ENCODE measurements around the gene SPRR2A. TPM values are rescaled to one million over a fixed set of nuclear protein-coding genes. Genes with fewer than 3 reads are reported as not detected.
"Not testable (repeated sequence)": the region's sequence is repeated elsewhere in the genome, so short reads cannot be mapped to it uniquely, and the experiment has no call there.

SPRR2A gene
- total and polyA plus RNA-seq, 4 donors: not detected

GRCh38 chr1:153070243-153070642 lies 12.9 kb upstream of the SPRR2A start:
- WGBS (ENCODE audit: insufficient coverage): no CpG with 5 or more reads among the region's 2 CpGs
- H3K4me3 ChIP-seq (ENCODE audit: low read depth, low read length): no peak overlapping the region
- no peak overlapping the region for H3K27ac ChIP-seq (ENCODE audit: low read depth, low read length)
- no peaks in the 10 kb centered on the region for H3K4me1 ChIP-seq (ENCODE audit: control insufficient read depth, insufficient read depth, low read length)
- H3K36me3 ChIP-seq (ENCODE audit: control insufficient read depth, insufficient read depth, low read length): no peaks in the 10 kb centered on the region
- no peaks in the 10 kb centered on the region for H3K9me3 ChIP-seq (ENCODE audit: control insufficient read depth, insufficient read depth, low read length)
- DNase-seq (ENCODE audit: low read depth in 4 of 6, low spot score in 6 of 6): no peak
- H3K27me3 ChIP-seq (ENCODE audit: control insufficient read depth, insufficient read depth, low read length): no peaks in the 10 kb centered on the region

- no peaks in the 10 kb centered on the region for H3K4me1 ChIP-seq (ENCODE audit: control insufficient read depth, insufficient read depth, low read length)
- no peak for DNase-seq (ENCODE audit: low read depth in 4 of 6, low spot score in 6 of 6)
- no peak overlapping the region for H3K4me3 ChIP-seq (ENCODE audit: low read depth, low read length)
- no peaks in the 10 kb centered on the region for H3K9me3 ChIP-seq (ENCODE audit: control insufficient read depth, insufficient read depth, low read length)
- no peaks in the 10 kb centered on the region for H3K36me3 ChIP-seq (ENCODE audit: control insufficient read depth, insufficient read depth, low read length)
- H3K27me3 ChIP-seq (ENCODE audit: control insufficient read depth, insufficient read depth, low read length): no peaks in the 10 kb centered on the region
- no peak overlapping the region for H3K27ac ChIP-seq (ENCODE audit: low read depth, low read length)
- WGBS (ENCODE audit: insufficient coverage): 94% methylated on average over 3 of the region's 6 CpGs
Measured at GRCh38 chr1:153058826-153059784, 1.8 kb upstream of the SPRR2A start.

DNA sequence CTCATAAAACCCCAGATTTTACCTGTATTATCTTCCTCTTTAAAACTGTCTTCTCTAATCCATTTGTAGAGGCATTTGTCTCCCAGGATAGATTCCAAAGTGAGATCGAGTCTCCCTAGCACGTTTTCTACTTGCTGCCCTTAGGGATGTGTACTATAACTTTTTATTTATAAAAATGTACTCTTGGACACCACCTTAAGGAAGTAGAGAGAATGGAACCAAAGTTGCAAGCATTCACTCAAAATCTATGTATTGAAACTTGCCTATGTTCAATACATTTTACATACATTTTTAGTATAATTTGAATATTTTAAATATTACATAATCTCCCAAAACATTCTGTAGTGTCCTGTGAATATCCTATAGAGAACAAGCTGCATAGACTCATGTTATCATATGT lies 842 bp upstream of the SPRR2A start:
- no peaks in the 10 kb centered on the region for H3K36me3 ChIP-seq (ENCODE audit: control insufficient read depth, insufficient read depth, low read length)
- DNase-seq (ENCODE audit: low read depth in 4 of 6, low spot score in 6 of 6): no peak
- H3K4me1 ChIP-seq (ENCODE audit: control insufficient read depth, insufficient read depth, low read length): no peaks in the 10 kb centered on the region
- no peak overlapping the region for H3K27ac ChIP-seq (ENCODE audit: low read depth, low read length)
- no peak overlapping the region for H3K4me3 ChIP-seq (ENCODE audit: low read depth, low read length)
- no peaks in the 10 kb centered on the region for H3K27me3 ChIP-seq (ENCODE audit: control insufficient read depth, insufficient read depth, low read length)
- WGBS (ENCODE audit: insufficient coverage): no CpG with 5 or more reads among the region's 2 CpGs
- H3K9me3 ChIP-seq (ENCODE audit: control insufficient read depth, insufficient read depth, low read length): no peaks in the 10 kb centered on the region

GRCh38 chr1:153056111-153056510 lies 1.2 kb downstream of the SPRR2A start:
- not testable (repeated sequence) for H3K27me3 ChIP-seq (ENCODE audit: control insufficient read depth, insufficient read depth, low read length); H3K4me1 ChIP-seq (ENCODE audit: control insufficient read depth, insufficient read depth, low read length); H3K9me3 ChIP-seq (ENCODE audit: control insufficient read depth, insufficient read depth, low read length); H3K27ac ChIP-seq (ENCODE audit: low read depth, low read length); DNase-seq (ENCODE audit: low read depth in 4 of 6, low spot score in 6 of 6); H3K4me3 ChIP-seq (ENCODE audit: low read depth, low read length); H3K36me3 ChIP-seq (ENCODE audit: control insufficient read depth, insufficient read depth, low read length)
- 75% methylated on average over 3 of the region's 3 CpGs for WGBS (ENCODE audit: insufficient coverage)

DNA sequence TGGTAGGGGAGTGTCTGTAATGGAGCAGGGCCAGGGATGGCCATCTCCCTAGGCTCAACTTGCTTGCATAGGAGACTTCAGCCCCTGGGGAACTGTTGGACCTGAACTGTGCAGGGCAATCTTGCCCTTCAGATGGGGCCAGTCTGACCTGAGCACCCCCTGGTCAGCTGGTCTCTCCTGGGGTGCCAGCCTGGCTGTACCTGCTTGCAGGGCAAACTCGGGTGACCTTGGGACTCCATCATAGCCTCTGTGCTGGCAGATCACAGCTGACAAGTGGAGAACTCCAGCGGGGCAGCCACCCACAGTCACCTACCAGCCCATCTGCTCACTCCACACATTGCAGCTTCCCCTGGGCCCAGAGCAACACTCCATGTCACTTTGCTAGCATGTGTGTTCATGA lies 8.1 kb downstream of the SPRR2A start:
- no peaks in the 10 kb centered on the region for H3K36me3 ChIP-seq (ENCODE audit: control insufficient read depth, insufficient read depth, low read length)
- no peaks in the 10 kb centered on the region for H3K27me3 ChIP-seq (ENCODE audit: control insufficient read depth, insufficient read depth, low read length)
- no peaks in the 10 kb centered on the region for H3K9me3 ChIP-seq (ENCODE audit: control insufficient read depth, insufficient read depth, low read length)
- H3K27ac ChIP-seq (ENCODE audit: low read depth, low read length): no peak overlapping the region
- DNase-seq (ENCODE audit: low read depth in 4 of 6, low spot score in 6 of 6): no peak
- H3K4me3 ChIP-seq (ENCODE audit: low read depth, low read length): no peak overlapping the region
- no peaks in the 10 kb centered on the region for H3K4me1 ChIP-seq (ENCODE audit: control insufficient read depth, insufficient read depth, low read length)
- WGBS (ENCODE audit: insufficient coverage): 97% methylated on average over 2 of the region's 2 CpGs

DNA sequence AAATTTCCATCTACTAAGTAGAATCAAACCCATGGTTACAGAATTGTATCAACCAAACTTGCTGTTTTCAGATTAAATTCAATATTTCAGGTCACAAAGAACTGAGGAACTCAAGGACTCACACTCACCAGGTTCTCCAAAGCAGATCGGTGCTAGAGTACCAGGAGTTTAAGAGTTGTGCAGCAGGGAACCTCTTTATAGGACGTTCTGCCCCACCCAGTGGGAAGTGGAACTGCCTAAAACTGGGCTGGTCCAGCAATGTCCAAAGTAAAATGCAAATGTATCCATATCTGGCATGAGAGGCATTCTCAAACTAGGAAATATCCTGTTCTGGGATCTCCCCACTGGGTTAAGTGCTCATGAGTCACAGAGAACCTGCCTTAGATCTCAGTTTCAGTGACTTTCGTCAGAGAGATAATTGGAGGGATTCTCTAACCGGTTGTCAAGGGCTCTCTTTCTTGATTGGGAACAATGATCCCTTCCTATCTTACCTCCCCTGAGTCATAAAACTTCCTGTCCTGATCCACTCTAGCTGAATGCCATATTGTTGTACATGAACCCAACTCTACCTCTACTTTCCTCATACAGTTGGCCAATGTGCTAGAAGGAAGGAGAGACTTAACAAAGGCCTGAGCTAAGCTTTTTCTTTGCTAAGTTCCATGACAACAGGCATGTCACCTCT lies 16.2 kb downstream of the SPRR2A start, which contains the start of gene SPRR2D:
Gene SPRR2D (minus strand): TSS at position 171 of the 682 bp plus-strand sequence. CDS start 774 bp downstream, outside the sequence.
- Histone ChIP-seq H3K4me3 (ENCODE audit: low read depth, low read length) (no peak within 1 kb of the TSS), H3K9me3 (ENCODE audit: control insufficient read depth, insufficient read depth, low read length) (no peaks in the 10 kb centered on the region), H3K27me3 (ENCODE audit: control insufficient read depth, insufficient read depth, low read length) (no peaks in the 10 kb centered on the region), H3K36me3 (ENCODE audit: control insufficient read depth, insufficient read depth, low read length) (no peaks in the 10 kb centered on the region), H3K4me1 (ENCODE audit: control insufficient read depth, insufficient read depth, low read length) (no peaks in the 10 kb centered on the region), H3K27ac (ENCODE audit: low read depth, low read length) (no peak within 1 kb of the TSS)
- WGBS (ENCODE audit: insufficient coverage): 90% methylated on average over 2 of the region's 4 CpGs
- DNase-seq (ENCODE audit: low read depth in 4 of 6, low spot score in 6 of 6): no peak

DNA sequence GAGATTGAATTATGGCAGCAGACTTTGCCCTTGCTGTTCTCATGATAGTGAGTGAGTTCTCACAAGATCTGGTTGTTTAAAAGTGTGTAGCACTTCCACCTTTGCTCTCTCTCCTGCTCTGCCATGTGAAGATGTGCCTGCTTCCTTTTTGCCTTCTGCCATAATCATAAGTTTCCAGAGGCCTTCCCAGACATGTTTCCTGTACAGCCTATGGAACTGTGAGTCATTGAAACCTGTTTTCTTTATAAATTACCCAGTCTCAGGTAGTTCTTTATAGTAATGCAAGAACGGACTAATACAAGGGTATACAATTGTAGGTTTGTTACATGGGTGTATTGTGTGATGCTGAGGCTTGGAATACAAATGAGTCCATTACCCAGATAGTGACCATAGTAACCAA lies 22.1 kb downstream of the SPRR2A start:
- WGBS (ENCODE audit: insufficient coverage): no CpG with 5 or more reads among the region's 1 CpG
- Histone ChIP-seq H3K9me3 (ENCODE audit: control insufficient read depth, insufficient read depth, low read length) (no peaks in the 10 kb centered on the region), H3K27ac (ENCODE audit: low read depth, low read length) (no peak overlapping the region), H3K27me3 (ENCODE audit: control insufficient read depth, insufficient read depth, low read length) (no peaks in the 10 kb centered on the region), H3K4me1 (ENCODE audit: control insufficient read depth, insufficient read depth, low read length) (no peaks in the 10 kb centered on the region), H3K4me3 (ENCODE audit: low read depth, low read length) (no peak overlapping the region), H3K36me3 (ENCODE audit: control insufficient read depth, insufficient read depth, low read length) (no peaks in the 10 kb centered on the region)
- no peak for DNase-seq (ENCODE audit: low read depth in 4 of 6, low spot score in 6 of 6)

- no peaks in the 10 kb centered on the region for H3K27me3 ChIP-seq (ENCODE audit: control insufficient read depth, insufficient read depth, low read length)
- no peaks in the 10 kb centered on the region for H3K9me3 ChIP-seq (ENCODE audit: control insufficient read depth, insufficient read depth, low read length)
- H3K36me3 ChIP-seq (ENCODE audit: control insufficient read depth, insufficient read depth, low read length): no peaks in the 10 kb centered on the region
- H3K4me3 ChIP-seq (ENCODE audit: low read depth, low read length): no peak overlapping the region
- DNase-seq (ENCODE audit: low read depth in 4 of 6, low spot score in 6 of 6): no peak
- no peak overlapping the region for H3K27ac ChIP-seq (ENCODE audit: low read depth, low read length)
- 57% methylated on average over 1 of the region's 3 CpGs for WGBS (ENCODE audit: insufficient coverage)
- H3K4me1 ChIP-seq (ENCODE audit: control insufficient read depth, insufficient read depth, low read length): no peaks in the 10 kb centered on the region
Measured at GRCh38 chr1:153032677-153033308, 24.5 kb downstream of the SPRR2A start.

DNA sequence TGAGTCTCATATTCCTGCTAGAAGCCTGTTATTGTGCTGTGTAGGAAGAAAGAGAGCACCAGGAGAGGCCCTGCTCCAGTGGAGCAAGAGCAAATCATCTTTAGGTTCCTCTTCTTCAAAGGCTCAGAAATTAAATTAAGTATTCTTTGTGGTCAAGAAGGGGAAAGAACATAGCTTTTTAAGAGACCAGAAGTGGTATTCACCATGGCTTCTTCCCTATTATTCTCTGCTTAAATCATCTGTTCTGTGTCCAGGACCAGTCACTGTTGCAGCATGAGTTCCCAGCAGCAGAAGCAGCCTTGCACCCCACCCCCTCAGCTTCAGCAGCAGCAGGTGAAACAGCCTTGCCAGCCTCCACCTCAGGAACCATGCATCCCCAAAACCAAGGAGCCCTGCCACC lies 25.2 kb downstream of the SPRR2A start:
- Histone ChIP-seq H3K27ac (ENCODE audit: low read depth, low read length) (no peak overlapping the region), H3K9me3 (ENCODE audit: control insufficient read depth, insufficient read depth, low read length) (no peaks in the 10 kb centered on the region), H3K4me3 (ENCODE audit: low read depth, low read length) (no peak overlapping the region), H3K4me1 (ENCODE audit: control insufficient read depth, insufficient read depth, low read length) (no peaks in the 10 kb centered on the region), H3K36me3 (ENCODE audit: control insufficient read depth, insufficient read depth, low read length) (no peaks in the 10 kb centered on the region), H3K27me3 (ENCODE audit: control insufficient read depth, insufficient read depth, low read length) (no peaks in the 10 kb centered on the region)
- no peak for DNase-seq (ENCODE audit: low read depth in 4 of 6, low spot score in 6 of 6)
